BLaER1 treated with 17β-estradiol and CSF1 and Interleukin-3, amounts not matched to agents 10 nM and 100 nM (cell line): Measurements from ENCODE around the gene LRFN5.
A peak's percentile ranks its signal among the peaks of the same experiment; 100 is the strongest.

Experiments used
- H3K27ac ChIP-seq, 11 experiments: shearing (Covaris generic); formaldehyde crosslinking; 2 replicates each; pipeline ENCODE4 v1.8.1; 2022
- H3K27me3 ChIP-seq, 11 experiments: shearing (Covaris generic); formaldehyde crosslinking; 2 replicates each; pipeline ENCODE4 v1.8.1; 2022
- H3K36me3 ChIP-seq, 11 experiments: shearing (Covaris generic); formaldehyde crosslinking; 2 replicates each; pipeline ENCODE4 v1.8.1; 2022
- H3K4me1 ChIP-seq, 10 experiments: shearing (Covaris generic); formaldehyde crosslinking; 2 replicates each; pipeline ENCODE4 v1.8.1; 2022
- H3K4me2 ChIP-seq, 11 experiments: shearing (Covaris generic); formaldehyde crosslinking; 2 replicates each; pipeline ENCODE4 v1.8.1; 2022
- H3K4me3 ChIP-seq, 10 experiments: shearing (Covaris generic); formaldehyde crosslinking; 2 replicates each; pipeline ENCODE4 v1.8.1; 2022
- H3K9ac ChIP-seq, 11 experiments: shearing (Covaris generic); formaldehyde crosslinking; 2 replicates each; pipeline ENCODE4 v1.8.1; 2022
- H3K9me3 ChIP-seq, 11 experiments: shearing (Covaris generic); formaldehyde crosslinking; replicated peaks in 1 of 11; 2 replicates each; pipeline ENCODE4 v1.8.1; 2022
- H4K20me1 ChIP-seq, 11 experiments: shearing (Covaris generic); formaldehyde crosslinking; 2 replicates each; pipeline ENCODE4 v1.8.1; 2022
- Cebpa-rat ChIP-seq, 11 experiments: shearing (Covaris generic); IDR thresholded peaks; 2 replicates each; pipeline ENCODE4 v1.8.1; 2022

Gene LRFN5

DNA sequence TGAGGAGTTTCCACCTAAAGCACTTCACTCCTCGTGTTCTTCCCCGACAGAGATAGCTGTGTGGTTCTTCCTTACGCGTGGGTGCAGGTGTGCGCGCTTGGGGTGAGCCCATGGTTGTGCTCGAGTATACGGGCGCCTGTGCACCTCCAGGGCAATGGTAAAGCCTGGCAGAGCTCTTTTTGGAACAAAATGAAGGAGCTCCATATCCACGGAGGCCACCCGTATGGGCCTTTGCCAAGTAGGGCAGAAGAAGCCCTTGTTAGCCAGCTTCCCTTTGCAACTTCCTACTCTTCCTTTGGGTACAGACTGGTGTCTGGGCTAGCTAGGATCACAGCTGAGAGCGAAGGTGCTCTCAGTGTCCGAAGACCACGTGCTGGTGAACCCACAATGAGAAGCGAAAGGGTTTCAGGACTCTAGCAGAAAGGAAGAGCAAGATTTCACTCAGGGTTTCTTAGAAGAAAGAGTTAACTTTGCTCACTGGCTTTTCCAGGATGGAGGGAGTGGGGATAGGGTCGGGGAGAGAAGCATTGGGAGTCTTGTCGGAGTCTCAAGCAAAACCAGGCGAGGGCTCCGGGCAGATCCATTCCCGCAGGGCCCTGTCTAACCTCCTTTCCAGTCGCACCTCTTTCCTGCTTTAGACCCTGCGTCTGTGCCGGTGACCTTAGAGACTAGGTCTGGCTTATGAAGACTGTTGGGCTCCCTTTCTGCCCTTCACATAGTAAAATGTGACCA is 960 bp upstream of the LRFN5 start:
- no peaks in the 10 kb centered on the region for H3K4me1 ChIP-seq
- H3K4me3 ChIP-seq, result no peak overlapping the region
- no peak overlapping the region for H3K9ac ChIP-seq
- H3K27ac ChIP-seq, result no peak overlapping the region
- peaks cover 32 to 52% (median 42%) of the 10 kb centered on the region in 11 experiments for H3K9me3 ChIP-seq
- no peak overlapping the region for H3K4me2 ChIP-seq
- H3K27me3 ChIP-seq, result no peaks in the 10 kb centered on the region
- H4K20me1 ChIP-seq, result peaks cover 0 to 4% (median 0%) of the 10 kb centered on the region in 11 experiments; a peak in 1 of 22 replicates
- no peak for TF ChIP-seq Cebpa-rat (IDR thresholded peaks at IDR 0.05)
- H3K36me3 ChIP-seq, result no peaks in the 10 kb centered on the region

DNA sequence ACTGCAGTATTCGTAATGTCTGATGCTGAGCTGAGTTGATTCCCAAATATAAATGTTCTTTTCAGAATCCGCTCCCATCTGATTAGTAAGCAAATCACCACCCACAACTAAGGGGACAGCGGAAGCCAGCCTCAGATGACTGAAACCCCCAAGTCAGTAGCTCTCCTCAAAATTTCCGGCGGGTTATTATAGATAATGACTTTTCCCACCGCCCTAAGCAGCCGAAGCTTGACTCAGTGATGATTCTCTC is 469 bp upstream of the LRFN5 start:
- H3K9ac ChIP-seq, result no peak overlapping the region
- no peak overlapping the region for H3K4me3 ChIP-seq
- no peak overlapping the region for H3K4me2 ChIP-seq
- no peaks in the 10 kb centered on the region for H3K27me3 ChIP-seq
- H3K36me3 ChIP-seq, result no peaks in the 10 kb centered on the region
- no peak overlapping the region for H3K27ac ChIP-seq
- TF ChIP-seq Cebpa-rat (IDR thresholded peaks at IDR 0.05), result no peak
- H3K9me3 ChIP-seq, result peaks cover 32 to 52% (median 42%) of the 10 kb centered on the region in 11 experiments
- H3K4me1 ChIP-seq, result no peaks in the 10 kb centered on the region
- peaks cover 0 to 4% (median 0%) of the 10 kb centered on the region in 11 experiments; a peak in 1 of 22 replicates for H4K20me1 ChIP-seq

DNA sequence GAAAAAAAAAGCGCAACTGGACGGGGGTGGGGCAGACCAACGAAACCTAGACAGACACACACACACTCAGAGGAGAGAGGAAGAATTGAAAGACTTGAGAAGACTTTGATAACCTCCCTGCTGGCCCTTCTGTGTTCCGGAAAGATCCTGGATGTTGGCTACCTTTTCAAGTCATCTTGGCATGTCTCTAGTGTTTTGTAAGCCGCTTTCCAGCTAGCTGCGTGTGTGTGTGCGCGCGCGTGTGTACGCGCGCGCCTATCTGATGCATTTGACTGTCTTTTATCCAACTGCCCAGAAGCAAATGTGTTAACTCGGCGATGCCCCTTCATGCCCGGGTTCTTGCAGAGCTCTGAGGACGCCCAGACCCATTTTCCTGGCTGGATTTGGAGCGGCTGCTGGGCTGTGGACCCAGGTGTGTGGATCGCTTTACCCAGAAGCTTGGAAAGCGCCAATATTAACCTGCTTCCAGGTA is 664 bp downstream of the LRFN5 start:
- Histone ChIP-seq H3K36me3 (no peaks in the 10 kb centered on the region), H3K27ac (no peak overlapping the region), H3K9me3 (peaks cover 32 to 52% (median 42%) of the 10 kb centered on the region in 11 experiments), H4K20me1 (peaks cover 0 to 4% (median 0%) of the 10 kb centered on the region in 11 experiments; a peak in 1 of 22 replicates), H3K4me1 (no peaks in the 10 kb centered on the region), H3K4me2 (no peak overlapping the region), H3K27me3 (no peaks in the 10 kb centered on the region), H3K4me3 (no peak overlapping the region), H3K9ac (no peak overlapping the region)
- TF ChIP-seq Cebpa-rat (IDR thresholded peaks at IDR 0.05), result no peak

DNA sequence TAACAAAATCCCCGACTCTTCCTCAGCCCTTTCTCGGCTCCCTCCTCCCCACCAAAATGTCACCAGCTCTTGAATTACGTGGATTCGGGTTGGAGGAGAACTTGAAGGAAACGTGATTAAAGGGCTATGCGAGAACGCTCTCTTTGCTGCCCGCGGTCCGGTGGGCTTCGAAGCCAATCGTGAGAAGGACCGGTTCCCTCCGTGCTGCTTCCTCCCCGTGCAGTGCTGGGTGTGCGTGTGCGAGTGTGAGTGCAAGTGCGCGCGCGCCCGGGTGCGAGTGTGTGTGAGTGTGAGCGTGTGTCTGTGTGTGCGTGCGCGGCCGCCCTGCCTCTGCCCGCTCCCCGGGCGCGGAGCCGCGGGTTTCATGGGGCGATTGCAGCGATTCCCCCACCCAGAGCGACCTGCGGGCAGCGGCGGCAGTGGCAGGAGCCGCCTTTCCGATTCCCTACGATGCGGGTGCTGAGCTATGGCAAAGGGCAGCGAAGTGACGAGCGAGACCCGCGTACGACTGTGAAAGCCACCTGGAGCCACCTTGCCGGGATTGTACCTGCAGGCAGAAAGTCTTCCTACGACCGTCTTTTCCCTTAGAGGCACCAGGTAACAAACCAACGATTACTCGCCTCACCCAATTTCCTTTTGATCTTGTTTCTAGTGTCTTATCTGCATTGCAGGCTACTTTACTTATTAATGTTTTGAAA is 1.4 kb downstream of the LRFN5 start:
- no peaks in the 10 kb centered on the region for H3K27me3 ChIP-seq
- H3K4me1 ChIP-seq, result no peaks in the 10 kb centered on the region
- H3K36me3 ChIP-seq, result no peaks in the 10 kb centered on the region
- no peak overlapping the region for H3K27ac ChIP-seq
- peaks cover 0 to 4% (median 0%) of the 10 kb centered on the region in 11 experiments; a peak in 1 of 22 replicates for H4K20me1 ChIP-seq
- no peak overlapping the region for H3K4me2 ChIP-seq
- no peak for TF ChIP-seq Cebpa-rat (IDR thresholded peaks at IDR 0.05)
- no peak overlapping the region for H3K9ac ChIP-seq
- H3K9me3 ChIP-seq, result peaks cover 32 to 52% (median 42%) of the 10 kb centered on the region in 11 experiments
- H3K4me3 ChIP-seq, result no peak overlapping the region

DNA sequence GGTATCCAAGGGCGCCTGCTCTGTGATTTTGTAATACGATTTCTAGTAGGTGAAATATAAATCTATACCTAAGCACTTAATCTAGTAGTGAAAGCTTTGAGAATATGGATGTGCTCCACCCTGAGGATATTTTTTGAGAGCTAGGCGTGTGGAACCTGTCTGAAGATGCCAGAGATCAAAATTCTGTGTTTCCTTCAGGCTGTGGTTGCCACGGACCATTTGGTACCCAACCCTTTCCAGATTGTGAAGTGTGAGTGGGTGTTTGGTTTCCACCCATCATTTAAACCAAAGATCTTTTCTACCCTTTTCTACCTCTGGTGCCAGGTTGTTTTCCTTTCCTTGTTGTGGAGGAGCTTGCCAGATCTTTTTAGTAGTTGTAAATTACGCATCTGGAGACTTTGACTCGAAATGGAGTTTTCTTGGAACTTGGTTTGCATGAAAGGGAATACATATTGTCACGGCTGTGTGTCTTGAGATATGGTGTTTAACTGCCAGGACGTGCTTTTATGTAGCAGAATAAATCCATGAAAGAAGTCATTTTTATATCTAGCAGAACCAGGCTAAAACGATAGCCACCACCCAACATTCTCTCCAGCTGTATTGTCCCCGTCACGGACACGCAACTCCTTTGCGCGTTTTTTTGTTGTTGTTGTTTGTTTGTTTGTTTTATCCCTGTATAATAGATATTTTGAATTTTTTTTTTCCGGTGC is 2.2 kb downstream of the LRFN5 start:
- TF ChIP-seq Cebpa-rat (IDR thresholded peaks at IDR 0.05), result no peak
- H3K36me3 ChIP-seq, result no peaks in the 10 kb centered on the region
- no peaks in the 10 kb centered on the region for H3K27me3 ChIP-seq
- no peak overlapping the region for H3K4me3 ChIP-seq
- H3K4me1 ChIP-seq, result no peaks in the 10 kb centered on the region
- no peak overlapping the region for H3K27ac ChIP-seq
- H3K4me2 ChIP-seq, result no peak overlapping the region
- no peak overlapping the region for H3K9ac ChIP-seq
- peaks cover 32 to 52% (median 42%) of the 10 kb centered on the region in 11 experiments for H3K9me3 ChIP-seq
- peaks cover 0 to 4% (median 0%) of the 10 kb centered on the region in 11 experiments; a peak in 1 of 22 replicates for H4K20me1 ChIP-seq

- Histone ChIP-seq H3K36me3 (no peaks in the 10 kb centered on the region), H3K4me1 (no peaks in the 10 kb centered on the region), H4K20me1 (peaks cover 0 to 4% (median 0%) of the 10 kb centered on the region in 11 experiments; a peak in 1 of 22 replicates), H3K4me2 (no peak overlapping the region), H3K9ac (no peak overlapping the region), H3K27me3 (no peaks in the 10 kb centered on the region), H3K27ac (no peak overlapping the region), H3K4me3 (no peak overlapping the region), H3K9me3 (peaks cover 32 to 52% (median 42%) of the 10 kb centered on the region in 11 experiments)
- TF ChIP-seq Cebpa-rat (IDR thresholded peaks at IDR 0.05), result no peak
These were observed 3.1 kb downstream of the LRFN5 start for GRCh38 chr14:41609704-41610183.

GRCh38 chr14:41615011-41615595 is 8.4 kb downstream of the LRFN5 start:
- TF ChIP-seq Cebpa-rat (IDR thresholded peaks at IDR 0.05), result no peak
- Histone ChIP-seq H3K4me2 (no peak overlapping the region), H3K9ac (no peak overlapping the region), H4K20me1 (0 out of 22 replicates have a peak, but pooled peaks cover 0 to under 1% (median 0%) of the 10 kb centered on the region in 11 experiments), H3K4me1 (no peaks in the 10 kb centered on the region), H3K9me3 (peaks cover 0 to under 1% (median 0%) of the 10 kb centered on the region in 11 experiments; a peak in 2 of 22 replicates), H3K4me3 (no peak overlapping the region), H3K27ac (no peak overlapping the region), H3K27me3 (no peaks in the 10 kb centered on the region), H3K36me3 (no peaks in the 10 kb centered on the region)

DNA sequence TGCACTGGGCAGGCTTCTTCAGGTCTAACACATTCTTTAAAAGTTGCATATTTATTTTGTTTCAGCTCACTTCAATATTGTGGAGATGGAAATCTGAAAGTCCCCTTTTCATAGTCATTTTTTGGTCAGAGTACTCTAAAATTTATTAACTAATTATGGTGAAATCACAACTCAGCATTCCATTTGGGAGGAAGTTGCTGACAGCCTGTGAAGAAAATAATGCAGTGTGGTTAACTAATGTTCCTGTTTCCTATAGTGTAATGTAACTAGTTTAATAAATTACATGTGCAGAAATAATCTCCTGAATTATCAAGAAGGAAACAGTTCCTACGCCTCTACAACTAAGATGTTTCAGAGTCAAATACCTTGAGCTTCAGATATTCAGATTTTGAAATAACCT is 17.1 kb downstream of the LRFN5 start:
- no peaks in the 10 kb centered on the region for H4K20me1 ChIP-seq
- H3K4me2 ChIP-seq, result peak overlapping the region in 4 of 11 experiments; percentile 30 to 64 (median 44); a peak in 6 of 22 replicates
- H3K4me3 ChIP-seq, result no peak overlapping the region
- TF ChIP-seq Cebpa-rat (IDR thresholded peaks at IDR 0.05), result no peak
- H3K9ac ChIP-seq, result no peak overlapping the region
- no peaks in the 10 kb centered on the region for H3K27me3 ChIP-seq
- no peaks in the 10 kb centered on the region for H3K9me3 ChIP-seq
- H3K36me3 ChIP-seq, result no peaks in the 10 kb centered on the region
- H3K4me1 ChIP-seq, result peaks cover 0 to 20% (median 5%) of the 10 kb centered on the region in 10 experiments; a peak in 9 of 20 replicates
- H3K27ac ChIP-seq, result no peak overlapping the region

GRCh38 chr14:41629876-41630275 is 23.2 kb downstream of the LRFN5 start:
- Histone ChIP-seq H3K27me3 (no peaks in the 10 kb centered on the region), H3K9me3 (no peaks in the 10 kb centered on the region), H4K20me1 (no peaks in the 10 kb centered on the region), H3K27ac (no peak overlapping the region), H3K4me3 (no peak overlapping the region), H3K36me3 (no peaks in the 10 kb centered on the region), H3K4me2 (no peak overlapping the region), H3K9ac (no peak overlapping the region), H3K4me1 (no peaks in the 10 kb centered on the region; a peak in 1 of 20 replicates)
- TF ChIP-seq Cebpa-rat (IDR thresholded peaks at IDR 0.05), result no peak
